SK-N-MC (cell line): ENCODE measurements around the gene IFT43.

Experiments
- EZH2 ChIP-seq: fragments of 200-600 bp; sonication (generic); IDR thresholded peaks from one replicate; pipeline ENCODE4 v1.6.1; 2017; ENCODE audit warnings: antibody characterized with exemption
- POLR2AphosphoS5 ChIP-seq: IDR thresholded peaks from 2 replicates; pipeline ENCODE4 v1.6.1; 2012; ENCODE audit warnings: mild to moderate bottlenecking, low read depth, low read length, borderline replicate concordance

DNA sequence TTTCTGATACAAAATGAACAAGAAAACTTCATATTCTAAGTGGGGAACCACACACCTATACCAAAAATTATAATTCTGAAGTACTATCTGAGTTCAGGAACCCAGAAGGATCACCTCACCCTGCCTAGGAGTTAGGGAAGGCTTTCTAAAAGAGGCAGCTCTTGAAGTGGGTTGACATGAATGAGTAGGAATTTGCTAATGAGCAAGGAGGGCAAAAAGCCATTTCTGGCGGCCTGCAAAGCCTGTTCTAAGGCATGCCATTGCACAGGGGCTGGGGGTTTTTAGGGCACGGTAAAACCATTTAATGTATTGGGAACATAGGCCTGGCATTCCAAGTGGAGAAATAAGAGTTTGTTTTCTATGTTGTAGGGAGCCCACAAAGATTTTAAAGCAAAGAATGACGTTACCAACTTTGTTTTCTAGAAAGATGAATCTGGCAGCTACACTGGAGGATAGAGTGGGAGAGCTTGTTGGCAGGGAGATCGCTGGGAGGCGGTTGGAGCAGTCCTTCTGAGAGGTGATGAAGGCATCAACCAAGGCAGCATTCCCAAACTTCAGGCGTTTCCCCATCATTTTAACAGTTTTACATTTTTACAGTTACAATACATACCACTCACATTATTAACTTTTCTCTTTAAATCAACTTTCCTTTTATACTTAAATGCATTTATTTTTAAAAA is 14.1 kb downstream of the IFT43 start:
- no peak for TF ChIP-seq POLR2AphosphoS5
- TF ChIP-seq EZH2, result no peak
